CD4-positive, alpha-beta memory T cell (primary cell): ENCODE measurements around the gene IGFBP6. TPM values are rescaled to one million over a fixed set of nuclear protein-coding genes. Genes with fewer than 3 reads are reported as not detected.

Experiments
- CTCF ChIA-PET: fragments of 350-600 bp; sonication (Branson Sonifier 250); formaldehyde crosslinking; loops from one replicate; lab custom pipeline; 2021; ENCODE audit warnings: inconsistent platforms; ENCODE audit not compliant: partially characterized antibody; lab: Charles Lee
- POLR2A ChIA-PET: fragments of 350-600 bp; sonication (Branson Sonifier 250); formaldehyde crosslinking; loops from one replicate; lab custom pipeline; 2021; ENCODE audit not compliant: partially characterized antibody; lab: Charles Lee
- DNase-seq, 5 donors: peaks; one replicate each; pipeline versions ENCODE4 v3.0.0 to v3.0.0-alpha.2; 2020 to 2022; ENCODE audit warnings: mixed read lengths in 1 of 5
- H3K27ac ChIP-seq: one replicate; pipeline ENCODE4 v1.7.0; 2013; ENCODE audit warnings: low read depth, low read length
- H3K27me3 ChIP-seq: 2 replicates; pipeline ENCODE4 v1.7.0; 2013; ENCODE audit warnings: mild to moderate bottlenecking, low read length, moderate library complexity; ENCODE audit not compliant: insufficient read depth
- H3K36me3 ChIP-seq: 2 replicates; pipeline ENCODE4 v1.7.0; 2013; ENCODE audit warnings: mild to moderate bottlenecking, low read length, moderate library complexity; ENCODE audit not compliant: insufficient read depth
- H3K4me1 ChIP-seq: 2 replicates; pipeline ENCODE4 v1.7.0; 2013; ENCODE audit warnings: mild to moderate bottlenecking, low read length, moderate library complexity; ENCODE audit not compliant: insufficient read depth
- H3K4me3 ChIP-seq, 2 donors: one replicate each; pipeline ENCODE4 v1.7.0; 2013; ENCODE audit warnings: low read length in 2 of 2, mild to moderate bottlenecking in 1 of 2
- H3K9me3 ChIP-seq, 2 donors: one replicate each; pipeline ENCODE4 v1.7.0; 2013; ENCODE audit warnings: low read length in 2 of 2, control low read depth in 1 of 2; ENCODE audit not compliant: control insufficient read depth in 1 of 2
- H3K27ac Mint-ChIP-seq, 7 donors: one replicate each; pipeline ENCODE4 v1.8.0; 2020 to 2021; ENCODE audit warnings: mixed read lengths in 7 of 7, mild to moderate bottlenecking in 6 of 7, inconsistent platforms in 3 of 7, moderate library complexity in 3 of 7
- H3K27me3 Mint-ChIP-seq, 2 donors: one replicate each; pipeline ENCODE4 v1.8.0; 2020 to 2021; ENCODE audit warnings: mixed read lengths in 2 of 2
- H3K36me3 Mint-ChIP-seq, 2 donors: one replicate each; pipeline ENCODE4 v1.8.0; 2020 to 2021; ENCODE audit warnings: mixed read lengths in 2 of 2, inconsistent platforms in 1 of 2, mild to moderate bottlenecking in 1 of 2
- H3K4me1 Mint-ChIP-seq, 4 donors: one replicate each; pipeline ENCODE4 v1.8.0; 2020 to 2021; ENCODE audit warnings: mixed read lengths in 4 of 4, mild to moderate bottlenecking in 1 of 4
- H3K4me3 Mint-ChIP-seq, 8 donors: one replicate each; pipeline ENCODE4 v1.8.0; 2020 to 2021; ENCODE audit warnings: mixed read lengths in 8 of 8, mild to moderate bottlenecking in 7 of 8, moderate library complexity in 6 of 8, inconsistent platforms in 3 of 8
- H3K9me3 Mint-ChIP-seq, 8 donors: one replicate each; pipeline ENCODE4 v1.8.0; 2020 to 2021; ENCODE audit warnings: mixed read lengths in 8 of 8, mild to moderate bottlenecking in 5 of 8, inconsistent platforms in 3 of 8, moderate library complexity in 1 of 8
- intact Hi-C: fragments of 100-400 bp; cut with micrococcal nuclease; formaldehyde crosslinking; loops from one replicate; pipeline ENCODE4 v1.15.1; 2023
- polyA plus RNA-seq, 2 donors: library from polyadenylated mRNA; unstranded; fragments of 300-500 nt; fragmentation: Illumina TruSeq; gene quantifications; one replicate each; pipeline ENCODE4 v1.2.3, GENCODE V29; 2021
- total RNA-seq, 2 experiments: library from RNA; stranded (reverse); gene quantifications; one replicate each; pipeline ENCODE4 v1.2.3, GENCODE V29; 2021

Gene IGFBP6
- total and polyA plus RNA-seq, 4 experiments from 2014 or later, result 0.53 to 1.5 (median 0.61) TPM; not detected in 1

- intact Hi-C loops, result loop anchor here (1.0 kb wide), 2 partner anchors 20 to 101 kb away; partner anchors contain the start of genes CSAD and ZNF740
- peaks cover 14 to 32% of the 10 kb centered on the region in 2 donors for H3K36me3 Mint-ChIP-seq
- H3K4me1 ChIP-seq, result peaks cover 29% of the 10 kb centered on the region
- peaks cover 23 to 61% (median 39%) of the 10 kb centered on the region in 4 donors for H3K4me1 Mint-ChIP-seq
- peak within 1 kb of the TSS; percentile 73 for H3K4me3 ChIP-seq
- peak within 1 kb of the TSS; percentile 83 for H3K27ac ChIP-seq
- peak; percentile 96 to 99 (median 97) for DNase-seq
- no peaks in the 10 kb centered on the region for H3K9me3 ChIP-seq
- CTCF ChIA-PET, result interaction anchor here (0.8 to 27.0 kb wide), 9 partner anchors 8 to 209 kb away, joined by 3 to 511 read pairs (median 8); partner anchors contain the start of genes IGFBP6 and SOAT2
- peaks cover 20% of the 10 kb centered on the region for H3K36me3 ChIP-seq
- peak within 1 kb of the TSS; percentile 89 to 97 (median 94) for H3K4me3 Mint-ChIP-seq
- no peaks in the 10 kb centered on the region for H3K27me3 ChIP-seq
- POLR2A ChIA-PET, result interaction anchor here (0.9 to 4.6 kb wide), 29 partner anchors 8 to 429 kb away, joined by 3 to 40 read pairs (median 4); partner anchors contain the start of genes CSAD, EIF4B, IGFBP6 and ITGB7
- no peaks in the 10 kb centered on the region for H3K27me3 Mint-ChIP-seq
- H3K27ac Mint-ChIP-seq, result peak within 1 kb of the TSS; percentile 92 to 98 (median 95)
- no peaks in the 10 kb centered on the region for H3K9me3 Mint-ChIP-seq
Observed at GRCh38 chr12:53079226-53080117, 18.0 kb upstream of the IGFBP6 start, which contains the start of gene SPRYD3. Gene SPRYD3, minus strand, starts transcription at chr12:53079390. Its CDS starts 57 bp downstream, at chr12:53079333.

GRCh38 chr12:53082637-53083175 is 14.8 kb upstream of the IGFBP6 start:
- H3K4me3 Mint-ChIP-seq, result no peak overlapping the region
- CTCF ChIA-PET, result interaction anchor here (27.0 kb wide), 1 partner anchor 14 kb away, joined by 511 read pairs; the partner anchor contains the start of genes IGFBP6 and SOAT2

GRCh38 chr12:53086361-53086760 is 11.1 kb upstream of the IGFBP6 start:
- Histone ChIP-seq H3K36me3 (no peaks in the 10 kb centered on the region), H3K9me3 (no peaks in the 10 kb centered on the region), H3K4me3 (no peak overlapping the region), H3K27ac (no peak overlapping the region), H3K27me3 (no peaks in the 10 kb centered on the region), H3K4me1 (no peaks in the 10 kb centered on the region)
- CTCF ChIA-PET, result interaction anchor here (0.9 to 27.0 kb wide), 7 partner anchors 10 to 35 kb away, joined by 3 to 511 read pairs (median 3); partner anchors contain the start of genes IGFBP6 and SOAT2
- POLR2A ChIA-PET, result interaction anchor here (1.5 kb wide), 1 partner anchor 11 kb away, joined by 3 read pairs; the partner anchor contains the start of gene IGFBP6
- H3K27ac Mint-ChIP-seq, result no peak overlapping the region
- H3K4me1 Mint-ChIP-seq, result no peaks in the 10 kb centered on the region
- intact Hi-C loops, result no loop called here
- H3K36me3 Mint-ChIP-seq, result no peaks in the 10 kb centered on the region
- no peak overlapping the region for H3K4me3 Mint-ChIP-seq
- peaks cover 2 to 18% of the 10 kb centered on the region in 2 donors for H3K27me3 Mint-ChIP-seq
- no peaks in the 10 kb centered on the region for H3K9me3 Mint-ChIP-seq
- DNase-seq, result no peak

More at GRCh38 chr12:53082637-53083175, 14.8 kb upstream of the IGFBP6 start:
- intact Hi-C loops, result no loop called here
- POLR2A ChIA-PET, result interaction anchor here (1.9 kb wide), 1 partner anchor 16 kb away, joined by 6 read pairs; the partner anchor contains the start of gene IGFBP6
- no peak overlapping the region for H3K27ac Mint-ChIP-seq
- peaks cover 0 to 10% of the 10 kb centered on the region in 2 donors for H3K27me3 Mint-ChIP-seq
- peaks cover 11 to 31% (median 20%) of the 10 kb centered on the region in 4 donors for H3K4me1 Mint-ChIP-seq
- DNase-seq, result no peak
- H3K36me3 Mint-ChIP-seq, result peaks cover 0 to 6% of the 10 kb centered on the region in 2 donors
- no peaks in the 10 kb centered on the region for H3K9me3 Mint-ChIP-seq
- Histone ChIP-seq H3K27ac (no peak overlapping the region), H3K36me3 (no peaks in the 10 kb centered on the region), H3K4me1 (peaks cover 15% of the 10 kb centered on the region), H3K9me3 (no peaks in the 10 kb centered on the region), H3K27me3 (no peaks in the 10 kb centered on the region), H3K4me3 (no peak overlapping the region)

DNA sequence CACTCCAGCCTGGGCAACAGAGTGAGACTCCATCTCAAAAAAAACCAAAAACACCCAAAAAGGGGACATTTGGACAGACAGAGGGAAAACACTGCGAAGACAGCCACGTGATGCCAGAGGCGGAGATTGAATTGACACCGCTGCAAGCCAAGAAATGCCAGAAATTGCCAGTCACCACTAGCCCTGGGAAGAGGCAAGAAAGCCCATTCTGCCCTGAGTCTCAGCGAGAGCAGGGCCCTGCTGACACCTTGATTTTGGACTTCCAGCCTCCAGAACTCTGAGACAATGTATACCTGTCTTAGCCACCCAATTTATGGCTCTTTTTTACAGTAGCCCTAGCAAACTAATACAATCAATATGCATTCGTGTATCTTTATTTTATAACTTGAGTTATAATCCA is 7.4 kb upstream of the IGFBP6 start:
- Histone ChIP-seq H3K27ac (no peak overlapping the region), H3K4me3 (no peak overlapping the region), H3K36me3 (no peaks in the 10 kb centered on the region), H3K4me1 (peaks cover 4% of the 10 kb centered on the region), H3K27me3 (no peaks in the 10 kb centered on the region), H3K9me3 (no peaks in the 10 kb centered on the region)
- POLR2A ChIA-PET, result no interaction called here
- intact Hi-C loops, result no loop called here
- DNase-seq, result no peak
- no peaks in the 10 kb centered on the region for H3K9me3 Mint-ChIP-seq
- CTCF ChIA-PET, result interaction anchor here (1.0 to 14.7 kb wide), 2 partner anchors 13 to 16 kb away, joined by 3 to 511 read pairs; partner anchors contain the start of genes SOAT2 and SPRYD3
- H3K4me3 Mint-ChIP-seq, result no peak overlapping the region
- peaks cover 0 to 1% (median 0%) of the 10 kb centered on the region in 4 donors for H3K4me1 Mint-ChIP-seq
- no peak overlapping the region for H3K27ac Mint-ChIP-seq
- peaks cover 2 to 18% of the 10 kb centered on the region in 2 donors for H3K27me3 Mint-ChIP-seq
- H3K36me3 Mint-ChIP-seq, result no peaks in the 10 kb centered on the region

GRCh38 chr12:53090554-53090953 is 6.9 kb upstream of the IGFBP6 start:
- Mint-ChIP-seq H3K4me3 (no peak overlapping the region), H3K27me3 (peaks cover 2 to 17% of the 10 kb centered on the region in 2 donors), H3K9me3 (no peaks in the 10 kb centered on the region), H3K36me3 (no peaks in the 10 kb centered on the region), H3K4me1 (peaks cover 0 to 1% (median 0%) of the 10 kb centered on the region in 4 donors), H3K27ac (no peak overlapping the region)
- intact Hi-C loops, result no loop called here
- H3K27me3 ChIP-seq, result no peaks in the 10 kb centered on the region
- H3K27ac ChIP-seq, result no peak overlapping the region
- no peaks in the 10 kb centered on the region for H3K9me3 ChIP-seq
- H3K36me3 ChIP-seq, result no peaks in the 10 kb centered on the region
- ChIA-PET POLR2A (no interaction called here), CTCF (interaction anchor here (0.7 to 14.7 kb wide), 3 partner anchors 9 to 16 kb away, joined by 3 to 511 read pairs (median 3); partner anchors contain the start of genes SOAT2 and SPRYD3)
- DNase-seq, result no peak
- H3K4me1 ChIP-seq, result peaks cover 4% of the 10 kb centered on the region
- no peak overlapping the region for H3K4me3 ChIP-seq

DNA sequence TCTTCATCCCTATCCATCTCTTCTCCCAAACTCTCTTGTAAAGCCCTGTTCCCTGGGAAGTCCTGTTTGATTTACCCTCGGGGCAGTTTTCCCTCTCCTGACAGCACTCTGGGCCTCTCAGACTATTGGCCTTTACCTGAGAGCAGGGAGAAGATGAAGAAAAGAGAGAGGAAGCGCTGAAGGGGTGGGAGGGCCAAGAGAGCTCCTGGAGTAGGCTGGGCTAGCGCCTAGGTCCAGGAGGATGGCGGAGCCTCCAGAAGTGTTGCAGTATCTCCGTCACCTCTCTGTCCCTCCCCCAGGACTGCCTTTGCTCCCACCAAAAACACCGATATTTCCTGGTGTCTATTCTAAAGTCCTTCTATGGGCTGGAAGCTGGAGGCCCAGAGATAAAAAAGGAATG is 5.7 kb upstream of the IGFBP6 start:
- Mint-ChIP-seq H3K4me1 (peaks cover 0 to 6% (median under 1%) of the 10 kb centered on the region in 4 donors), H3K4me3 (peak overlapping the region in 2 of 8 donors; percentile 1 to 6)

More for the DNA sequence above, 5.7 kb upstream of the IGFBP6 start:
- Histone ChIP-seq H3K27ac (no peak overlapping the region), H3K9me3 (no peaks in the 10 kb centered on the region), H3K4me1 (peaks cover 4% of the 10 kb centered on the region), H3K4me3 (no peak overlapping the region), H3K27me3 (no peaks in the 10 kb centered on the region), H3K36me3 (no peaks in the 10 kb centered on the region)
- no peak for DNase-seq
- intact Hi-C loops, result no loop called here
- Mint-ChIP-seq H3K9me3 (no peaks in the 10 kb centered on the region), H3K36me3 (no peaks in the 10 kb centered on the region), H3K27ac (peak overlapping the region in 1 of 7 donors; percentile 17), H3K27me3 (peaks cover 2 to 13% of the 10 kb centered on the region in 2 donors)
- POLR2A ChIA-PET, result interaction anchor here (1.4 kb wide), 1 partner anchor 12 kb away, joined by 3 read pairs; the partner anchor contains the start of gene SPRYD3
- CTCF ChIA-PET, result interaction anchor here (1.2 to 14.7 kb wide), 3 partner anchors 11 to 35 kb away, joined by 3 to 511 read pairs (median 3); partner anchors contain the start of gene SPRYD3
